ENCODE data around the gene LKAAEAR1.

Gene LKAAEAR1

GRCh38 chr20:64035933-64036345 is 48.3 kb downstream of the LKAAEAR1 start, which contains the start of gene C20orf204:
TSS of gene C20orf204 (plus strand) at chr20:64036182. CDS start at chr20:64036324, 142 bp downstream.
- peak; percentile 32 for DNase-seq

DNA sequence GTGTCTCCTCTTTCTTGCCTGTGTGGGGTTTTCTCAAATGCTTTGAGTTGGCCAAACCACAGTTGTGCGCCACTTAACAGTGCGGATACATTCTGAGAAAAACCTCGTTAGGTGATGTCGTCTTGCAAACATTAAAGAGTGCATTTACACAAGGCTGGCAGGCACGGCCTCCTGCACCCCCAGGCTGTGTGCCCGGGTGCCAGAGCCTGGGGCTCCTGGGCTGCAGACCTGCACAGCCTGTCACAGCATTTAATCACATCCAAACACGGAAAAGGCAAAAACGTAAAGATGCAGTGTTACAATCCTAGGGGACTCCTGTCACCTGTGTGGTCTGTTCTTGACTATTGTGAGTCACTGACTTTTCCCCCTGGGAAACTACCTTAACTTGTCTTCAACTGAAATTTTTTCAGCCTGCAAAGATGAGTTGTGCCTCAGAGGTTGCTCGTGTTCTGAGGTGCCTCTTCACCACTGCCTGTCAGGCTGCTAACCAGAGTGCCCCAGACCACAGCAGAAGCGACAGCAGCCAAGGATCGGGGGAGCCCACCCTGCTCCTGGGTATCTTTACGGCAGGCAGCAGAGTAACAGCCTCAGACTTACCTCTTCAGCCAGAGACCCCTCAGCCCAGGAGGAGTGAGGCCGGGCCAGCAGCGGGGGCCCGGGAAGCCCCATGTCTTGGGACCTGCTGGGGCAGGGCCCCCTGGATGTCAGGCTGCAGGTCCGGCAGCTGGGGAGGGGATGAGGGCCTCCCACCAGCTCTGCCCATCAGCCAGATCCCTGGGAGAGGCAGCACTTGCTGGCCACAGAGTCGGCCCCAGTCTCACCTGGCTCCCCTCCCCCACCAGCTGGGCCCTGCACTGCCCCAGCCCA is 48.9 kb downstream of the LKAAEAR1 start:
- no peak for DNase-seq

DNA sequence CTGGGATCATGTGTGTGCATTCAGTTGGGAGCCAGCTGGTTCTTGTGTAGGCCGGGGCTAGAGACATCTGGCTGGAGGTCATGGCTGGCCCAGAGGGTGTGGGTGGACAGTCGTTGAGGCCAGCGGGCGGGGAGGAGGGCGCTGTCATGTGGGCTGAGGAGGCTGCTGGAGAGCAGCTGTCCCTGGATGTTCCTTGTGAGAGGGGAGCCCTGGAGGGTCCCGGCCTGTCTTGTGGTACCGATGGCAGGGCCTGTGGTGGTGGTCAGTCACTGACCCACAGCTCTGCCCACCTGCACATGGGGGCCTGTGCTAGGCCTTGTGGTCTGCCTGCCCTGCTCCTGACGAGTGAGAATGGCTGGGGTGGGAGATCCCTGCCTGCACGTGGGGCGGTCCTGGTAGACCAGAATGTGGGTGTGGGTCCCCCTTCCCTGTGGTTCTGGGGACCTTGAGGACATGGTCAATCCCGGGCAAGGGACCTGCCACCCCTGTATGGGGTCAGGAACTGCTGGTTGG is 50.2 kb downstream of the LKAAEAR1 start:
- no peak for DNase-seq

Data from left hindlimb (tissue), 1 donor.